MCF 10A (cell line): ENCODE results near the gene RNF41. TPM values are rescaled to one million over a fixed set of nuclear protein-coding genes. Genes with fewer than 3 reads are reported as not detected.

Experiments
- BruUV-seq: library from RNA; stranded (reverse); fragments of 400-500 nt; replicated peaks from 2 replicates; lab custom pipeline; 2021; lab: Mats Ljungman, UMichigan
- CTCF ChIA-PET: fragments of 300-600 bp; sonication (Branson Sonifier 250); formaldehyde crosslinking; extraction: SDS; loops from one replicate; lab custom pipeline; 2021; ENCODE audit warnings: antibody characterized with exemption, inconsistent platforms; lab: Yijun Ruan, JAX
- POLR2A ChIA-PET: fragments of 300-600, 350-650 bp; sonication (Branson Sonifier 250); formaldehyde crosslinking; extraction: SDS; loops from one replicate; lab custom pipeline; 2020; ENCODE audit warnings: antibody characterized with exemption, inconsistent platforms; lab: Yijun Ruan, JAX
- DNase-seq: peaks from one replicate; pipeline ENCODE4 v3.0.0-alpha.2; 2018; ENCODE audit not compliant: unreplicated experiment
- H3K27ac Mint-ChIP-seq: one replicate; pipeline ENCODE4 v1.8.0; 2022; ENCODE audit warnings: mild to moderate bottlenecking, low read depth, mixed read lengths; ENCODE audit not compliant: unreplicated experiment
- H3K27me3 Mint-ChIP-seq: one replicate; pipeline ENCODE4 v1.8.0; 2022; ENCODE audit warnings: mixed read lengths; ENCODE audit not compliant: insufficient read depth, unreplicated experiment
- H3K36me3 Mint-ChIP-seq: one replicate; pipeline ENCODE4 v1.8.0; 2022; ENCODE audit warnings: mild to moderate bottlenecking, moderate library complexity, mixed read lengths; ENCODE audit not compliant: insufficient read depth, unreplicated experiment
- H3K4me1 Mint-ChIP-seq: one replicate; pipeline ENCODE4 v1.8.0; 2022; ENCODE audit warnings: mixed read lengths; ENCODE audit not compliant: insufficient read depth, unreplicated experiment
- H3K4me3 Mint-ChIP-seq: one replicate; pipeline ENCODE4 v1.8.0; 2022; ENCODE audit warnings: mild to moderate bottlenecking, moderate library complexity, mixed read lengths; ENCODE audit not compliant: unreplicated experiment
- H3K9me3 Mint-ChIP-seq: one replicate; pipeline ENCODE4 v1.8.0; 2022; ENCODE audit warnings: mixed read lengths; ENCODE audit not compliant: unreplicated experiment
- CTCF ChIP-seq: fragments of 200-600 bp; IDR thresholded peaks from one replicate; pipeline ENCODE4 v1.8.0; 2022; ENCODE audit warnings: antibody characterized with exemption, mild to moderate bottlenecking; ENCODE audit not compliant: unreplicated experiment
- intact Hi-C: fragments of 100-400 bp; cut with micrococcal nuclease; formaldehyde crosslinking; loops from 2 replicates; pipeline ENCODE4 v1.14.1; 2022
- total RNA-seq: library from RNA; stranded (reverse); gene quantifications from 2 replicates; pipeline ENCODE4 v1.2.3, GENCODE V29; 2022

The RNF41 gene
- total RNA-seq, 1 experiment from 2014 or later = 108 TPM

GRCh38 chr12:56193025-56193578 lies 28.6 kb downstream of the RNF41 start:
- ChIA-PET POLR2A (interaction anchor here (0.6 to 7.9 kb wide), 4 partner anchors 29 to 297 kb away, joined by 3 to 140 read pairs (median 56); partner anchors contain the start of genes RNF41, RPL41 and ZC3H10), CTCF (interaction anchor here (0.6 to 6.6 kb wide), 14 partner anchors 11 to 401 kb away, joined by 3 to 83 read pairs (median 4); partner anchors contain the start of gene RNF41)
- TF ChIP-seq CTCF = peak; percentile 67
- H3K27ac Mint-ChIP-seq = peak overlapping the region; percentile 18
- intact Hi-C loops = loop anchor here (1.0 to 10.0 kb wide), 3 partner anchors 31 to 458 kb away; partner anchors contain the start of gene NABP2
- no peaks in the 10 kb centered on the region for H3K27me3 Mint-ChIP-seq
- peak; percentile 87 for DNase-seq
- no TSS peak for BruUV-seq
- H3K9me3 Mint-ChIP-seq = no peaks in the 10 kb centered on the region
- H3K4me3 Mint-ChIP-seq = no peak overlapping the region
- H3K4me1 Mint-ChIP-seq = peaks cover 32% of the 10 kb centered on the region
- peaks cover 12% of the 10 kb centered on the region for H3K36me3 Mint-ChIP-seq

GRCh38 chr12:56192582-56192981 lies 29.1 kb downstream of the RNF41 start:
- CTCF ChIA-PET = interaction anchor here (0.6 to 6.6 kb wide), 18 partner anchors 10 to 258 kb away, joined by 3 to 83 read pairs (median 3); partner anchors contain the start of gene RNF41
- intact Hi-C loops = loop anchor here (10.0 kb wide), 1 partner anchor 458 kb away; no protein-coding TSS in a partner anchor
- Mint-ChIP-seq H3K4me1 (peaks cover 34% of the 10 kb centered on the region), H3K4me3 (no peak overlapping the region), H3K36me3 (peaks cover 12% of the 10 kb centered on the region), H3K9me3 (no peaks in the 10 kb centered on the region), H3K27me3 (no peaks in the 10 kb centered on the region), H3K27ac (no peak overlapping the region)
- no peak for TF ChIP-seq CTCF
- no peak for DNase-seq
- POLR2A ChIA-PET = interaction anchor here (0.6 to 7.9 kb wide), 5 partner anchors 29 to 298 kb away, joined by 3 to 140 read pairs (median 5); partner anchors contain the start of genes ESYT1, RNF41, RPL41 and ZC3H10
- no TSS peak for BruUV-seq

- ChIA-PET POLR2A (interaction anchor here (1.6 to 7.9 kb wide), 8 partner anchors 30 to 194 kb away, joined by 4 to 140 read pairs (median 12); partner anchors contain the start of genes ESYT1, MYL6, RNF41 and RPL41), CTCF (interaction anchor here (0.6 to 6.6 kb wide), 13 partner anchors 10 to 452 kb away, joined by 3 to 83 read pairs (median 7); partner anchors contain the start of genes RNF41 and ZC3H10)
- no peaks in the 10 kb centered on the region for H3K9me3 Mint-ChIP-seq
- H3K4me3 Mint-ChIP-seq = peak overlapping the region; percentile 85
- no peak for TF ChIP-seq CTCF
- peaks cover 24% of the 10 kb centered on the region for H3K36me3 Mint-ChIP-seq
- peak; percentile 31 for DNase-seq
- intact Hi-C loops = loop anchor here (1.0 to 10.0 kb wide), 3 partner anchors 66 to 456 kb away; partner anchors contain the start of gene ZC3H10
- no TSS peak for BruUV-seq
- H3K4me1 Mint-ChIP-seq = peaks cover 38% of the 10 kb centered on the region
- no peaks in the 10 kb centered on the region for H3K27me3 Mint-ChIP-seq
- peak overlapping the region; percentile 93 for H3K27ac Mint-ChIP-seq
Measured at GRCh38 chr12:56190695-56191155, 31.0 kb downstream of the RNF41 start.
